Measurements from ENCODE around the gene MAEA. TPM values are rescaled to one million over a fixed set of nuclear protein-coding genes. Genes with fewer than 3 reads are reported as not detected.

Gene MAEA
- total and polyA plus RNA-seq, 2 of the 8 experiments (the other 6 are each of a cell fraction or from before 2014, with no cell fraction given) = 75.8 to 133 TPM

GRCh38 chr4:1354983-1355275 is 65.2 kb downstream of the MAEA start:
- Histone ChIP-seq H3K4me1 (replicated peaks in 1 of 4; ENCODE audit: control insufficient read depth in 3 of 4, insufficient read depth in 4 of 4, low read length in 3 of 4) (no peaks in the 10 kb centered on the region), H2AFZ (ENCODE audit: low read length) (no peak overlapping the region), H3K4me3 (ENCODE audit: extremely low read depth in 1 of 4, insufficient read depth in 2 of 4, low read depth in 3 of 4, low read length in 4 of 4) (no peak overlapping the region), H3K27me3 (replicated peaks in 1 of 4; ENCODE audit: control insufficient read depth in 3 of 4, extremely low read depth in 1 of 4, insufficient read depth in 3 of 4, low read length in 3 of 4) (no peaks in the 10 kb centered on the region), H3K23ac (ENCODE audit: insufficient read length) (no peak overlapping the region), H2BK15ac (ENCODE audit: low read length) (no peak overlapping the region), H2BK5ac (ENCODE audit: low read depth, low read length) (no peak overlapping the region), H3K9ac (replicated peaks in 1 of 4; ENCODE audit: extremely low read depth in 1 of 4, low read depth in 3 of 4, low read length in 3 of 4) (no peak overlapping the region), H3K79me1 (ENCODE audit: low read depth, low read length) (no peaks in the 10 kb centered on the region), H2BK20ac (ENCODE audit: low read length) (no peak overlapping the region), H4K5ac (ENCODE audit: insufficient read length, low read depth, low read length) (no peak overlapping the region), H2BK12ac (ENCODE audit: low read depth, low read length) (no peak overlapping the region), H2AK5ac (ENCODE audit: low read depth, low read length) (no peak overlapping the region), H4K20me1 (replicated peaks in 1 of 2; ENCODE audit: control insufficient read depth in 1 of 2, insufficient read depth in 2 of 2, low read length in 2 of 2) (peaks cover 0 to 19% of the 10 kb centered on the region in 2 experiments), H3K23me2 (ENCODE audit: low read depth, low read length) (no peaks in the 10 kb centered on the region), H3K4ac (replicated peaks; ENCODE audit: insufficient read length, low read depth, low read length) (no peak overlapping the region), H3K4me2 (ENCODE audit: insufficient read depth in 1 of 2, low read depth in 2 of 2, low read length in 2 of 2) (no peak overlapping the region), H3K14ac (ENCODE audit: insufficient read length) (no peak overlapping the region), H3K9me3 (ENCODE audit: insufficient read depth in 2 of 2, low read depth in 1 of 2, low read length in 1 of 2) (no peaks in the 10 kb centered on the region), H3K27ac (ENCODE audit: low read depth, low read length) (no peak overlapping the region), H3K18ac (ENCODE audit: extremely low read depth, low read length) (no peak overlapping the region), H4K91ac (replicated peaks; ENCODE audit: insufficient read length, low read length) (no peak overlapping the region), H3K36me3 (ENCODE audit: control insufficient read depth in 2 of 4, insufficient read depth in 4 of 4, low read length in 3 of 4) (peaks cover 0 to 32% (median 4%) of the 10 kb centered on the region in 4 experiments; a peak in 4 of 8 replicates), H3K79me2 (ENCODE audit: control insufficient read depth in 1 of 2, insufficient read depth in 2 of 2, low read length in 2 of 2) (no peaks in the 10 kb centered on the region), H3K56ac (replicated peaks; ENCODE audit: insufficient read length, low read depth, low read length) (no peak overlapping the region), H4K8ac (ENCODE audit: extremely low read depth, insufficient read depth, low read length) (no peak overlapping the region), H2BK120ac (replicated peaks; ENCODE audit: low read depth, low read length) (no peak overlapping the region)
- ChIA-PET CTCF (ENCODE audit: partially characterized antibody) (interaction anchor here (0.6 to 6.1 kb wide), 21 partner anchors 10 to 338 kb away, joined by 3 to 58 read pairs (median 5); no protein-coding TSS in a partner anchor), POLR2A (ENCODE audit: partially characterized antibody) (interaction anchor here (0.6 kb wide), 1 partner anchor 110 kb away, joined by 3 read pairs; no protein-coding TSS in a partner anchor)
- no peak for FAIRE-seq
- DNase-seq (ENCODE audit: low read depth in 1 of 2, low spot score in 2 of 2) = no peak
- WGBS, 2 experiments (ENCODE audit: extremely low coverage in 1 of 2, insufficient coverage in 1 of 2, insufficient read length in 1 of 2, insufficient replicate concordance in 2 of 2, low coverage in 1 of 2, low lambda C conversion rate in 2 of 2, missing lambda C conversion rate in 1 of 2) = 90% methylated on average over 10 of the region's 18 CpGs; no CpG with 5 or more reads in 1 of the 2 experiments
- TF ChIP-seq EZH2 (IDR thresholded peaks at IDR 0.05; ENCODE audit: low read depth, low read length, severe bottlenecking) (no peak), TAF7 (optimal IDR thresholded peaks at IDR 0.05; ENCODE audit: borderline replicate concordance, low read depth, low read length) (no peak), TAF1 (IDR thresholded peaks at IDR 0.05; ENCODE audit: low read depth, low read length) (no peak), CHD1 (IDR thresholded peaks at IDR 0.05; ENCODE audit: low read depth, low read length) (no peak)

All from H1 (cell line).